Measurements from ENCODE around the gene PHEX.

PHEX gene

GRCh38 chrX:22056235-22056634 is 24.1 kb downstream of the PHEX start:
- TF ChIP-seq ZFX (IDR thresholded peaks at IDR 0.05) = no peak
- TF ChIP-seq, protein P1, sequence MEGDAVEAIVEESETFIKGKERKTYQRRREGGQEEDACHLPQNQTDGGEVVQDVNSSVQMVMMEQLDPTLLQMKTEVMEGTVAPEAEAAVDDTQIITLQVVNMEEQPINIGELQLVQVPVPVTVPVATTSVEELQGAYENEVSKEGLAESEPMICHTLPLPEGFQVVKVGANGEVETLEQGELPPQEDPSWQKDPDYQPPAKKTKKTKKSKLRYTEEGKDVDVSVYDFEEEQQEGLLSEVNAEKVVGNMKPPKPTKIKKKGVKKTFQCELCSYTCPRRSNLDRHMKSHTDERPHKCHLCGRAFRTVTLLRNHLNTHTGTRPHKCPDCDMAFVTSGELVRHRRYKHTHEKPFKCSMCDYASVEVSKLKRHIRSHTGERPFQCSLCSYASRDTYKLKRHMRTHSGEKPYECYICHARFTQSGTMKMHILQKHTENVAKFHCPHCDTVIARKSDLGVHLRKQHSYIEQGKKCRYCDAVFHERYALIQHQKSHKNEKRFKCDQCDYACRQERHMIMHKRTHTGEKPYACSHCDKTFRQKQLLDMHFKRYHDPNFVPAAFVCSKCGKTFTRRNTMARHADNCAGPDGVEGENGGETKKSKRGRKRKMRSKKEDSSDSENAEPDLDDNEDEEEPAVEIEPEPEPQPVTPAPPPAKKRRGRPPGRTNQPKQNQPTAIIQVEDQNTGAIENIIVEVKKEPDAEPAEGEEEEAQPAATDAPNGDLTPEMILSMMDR (conservative IDR thresholded peaks at IDR 0.05) = no peak
- H3K27ac ChIP-seq = no peak overlapping the region

- TF ChIP-seq, protein P1 (conservative IDR thresholded peaks at IDR 0.05) = no peak
- no peak for TF ChIP-seq ZFX (IDR thresholded peaks at IDR 0.05)
- no peak overlapping the region for H3K27ac ChIP-seq
Observed at GRCh38 chrX:22057667-22058066, 25.5 kb downstream of the PHEX start.

- TF ChIP-seq ZFX (IDR thresholded peaks at IDR 0.05) = no peak
- TF ChIP-seq, protein P1 (conservative IDR thresholded peaks at IDR 0.05) = no peak
- H3K27ac ChIP-seq = no peak overlapping the region
Observed at GRCh38 chrX:22059775-22060174, 27.6 kb downstream of the PHEX start.

- TF ChIP-seq, protein P1 (conservative IDR thresholded peaks at IDR 0.05) = no peak
- no peak for TF ChIP-seq ZFX (IDR thresholded peaks at IDR 0.05)
- no peak overlapping the region for H3K27ac ChIP-seq
Observed at GRCh38 chrX:22060415-22061280, 28.5 kb downstream of the PHEX start.

GRCh38 chrX:22063284-22063683 is 31.2 kb downstream of the PHEX start:
- no peak overlapping the region for H3K27ac ChIP-seq
- TF ChIP-seq ZFX (IDR thresholded peaks at IDR 0.05) = no peak
- TF ChIP-seq, protein P1 (conservative IDR thresholded peaks at IDR 0.05) = no peak

- no peak overlapping the region for H3K27ac ChIP-seq
- TF ChIP-seq ZFX (IDR thresholded peaks at IDR 0.05) = no peak
- TF ChIP-seq, protein P1 (conservative IDR thresholded peaks at IDR 0.05) = no peak
Observed at GRCh38 chrX:22069586-22069985, 37.5 kb downstream of the PHEX start.

DNA sequence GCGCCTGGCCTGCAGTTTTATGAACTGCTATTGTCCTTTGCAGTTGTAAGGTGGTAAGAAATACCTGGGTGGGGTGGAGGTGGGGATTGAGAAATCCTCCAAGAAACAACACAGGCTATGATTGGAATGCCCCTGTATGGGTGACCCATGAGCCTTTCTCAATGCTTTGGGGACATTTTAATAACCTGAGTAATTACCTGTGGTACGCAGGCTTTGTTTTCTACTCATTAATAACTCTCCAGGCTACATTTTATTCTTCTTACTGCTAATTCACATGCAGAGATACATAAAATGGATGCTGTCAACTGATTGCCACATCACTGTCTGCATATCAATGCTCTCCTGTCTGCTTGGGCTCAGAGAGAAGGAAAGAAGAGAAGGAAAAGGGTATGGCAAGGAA is 41.8 kb downstream of the PHEX start:
- H3K27ac ChIP-seq = no peak overlapping the region
- TF ChIP-seq ZFX (IDR thresholded peaks at IDR 0.05) = no peak
- TF ChIP-seq, protein P1 (conservative IDR thresholded peaks at IDR 0.05) = no peak

Measured in C4-2B (cell line).